ENCODE data around the gene CDC42BPB. TPM values are rescaled to one million over a fixed set of nuclear protein-coding genes. Genes with fewer than 3 reads are reported as not detected.
"Not testable (repeated sequence)": the region's sequence is repeated elsewhere in the genome, so short reads cannot be mapped to it uniquely, and the experiment has no call there.

Gene CDC42BPB
- total RNA-seq, 2 experiments from 2014 or later = 0.81 to 1.1 TPM

- Mint-ChIP-seq H3K9me3 (no peaks in the 10 kb centered on the region), H3K4me3 (no peak overlapping the region), H3K27ac (no peak overlapping the region), H3K36me3 (ENCODE audit: low read depth) (no peaks in the 10 kb centered on the region), H3K27me3 (peaks cover 16% of the 10 kb centered on the region), H3K4me1 (no peaks in the 10 kb centered on the region)
- no peak for DNase-seq
- ChIA-PET CTCF (interaction anchor here (0.5 to 1.0 kb wide), 2 partner anchors 9 to 224 kb away, joined by 3 read pairs; no protein-coding TSS in a partner anchor), POLR2A (no interaction called here)
These were observed 7.6 kb upstream of the CDC42BPB start for GRCh38 chr14:103064978-103065377.

DNA sequence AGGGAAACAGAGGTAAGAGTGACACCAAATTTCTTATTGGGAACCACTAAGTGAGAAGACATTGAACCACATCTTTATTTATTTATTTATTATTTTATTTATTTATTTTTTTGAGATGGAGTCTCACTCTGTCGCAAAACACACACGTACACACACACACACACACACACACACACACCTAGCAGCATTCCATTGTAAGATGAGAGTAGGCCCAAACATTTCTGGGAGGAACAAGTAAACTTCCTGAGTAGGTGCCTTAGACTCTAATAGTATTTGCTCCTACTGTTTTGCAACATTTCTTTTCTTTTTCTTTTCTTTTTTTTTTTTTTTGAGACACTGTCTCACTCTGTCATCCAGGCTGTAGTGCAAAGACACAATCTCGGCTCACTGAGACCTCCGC is 7.1 kb upstream of the CDC42BPB start:
- no peak for DNase-seq
- Mint-ChIP-seq H3K4me1 (no peaks in the 10 kb centered on the region), H3K36me3 (ENCODE audit: low read depth) (no peaks in the 10 kb centered on the region), H3K27ac (no peak overlapping the region), H3K4me3 (no peak overlapping the region), H3K27me3 (peaks cover 21% of the 10 kb centered on the region), H3K9me3 (no peaks in the 10 kb centered on the region)
- CTCF ChIA-PET = no interaction called here
- POLR2A ChIA-PET = no interaction called here

GRCh38 chr14:103061482-103061976 is 4.2 kb upstream of the CDC42BPB start:
- CTCF ChIA-PET = interaction anchor here (1.2 to 2.2 kb wide), 2 partner anchors 13 to 44 kb away, joined by 4 to 5 read pairs; no protein-coding TSS in a partner anchor

DNA sequence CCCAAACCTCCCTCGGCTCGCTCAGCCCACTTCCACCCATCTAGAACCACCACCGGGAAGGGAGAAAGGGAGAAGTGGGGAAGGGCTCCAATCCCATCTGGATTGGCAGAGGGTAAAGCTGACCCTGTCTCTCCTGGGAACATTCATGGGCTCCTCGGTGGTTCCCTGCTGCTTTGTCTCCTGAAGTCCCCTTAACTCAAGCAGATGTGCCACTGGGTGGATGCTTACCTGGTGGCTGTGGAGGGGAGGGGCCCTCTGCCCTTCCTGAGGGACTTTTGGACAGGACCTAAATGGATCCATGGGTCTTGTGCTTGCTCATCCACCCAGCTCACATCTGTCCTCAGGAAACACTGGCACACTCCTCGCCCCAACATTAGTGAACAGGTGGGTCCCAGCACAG is 2.2 kb upstream of the CDC42BPB start:
- Mint-ChIP-seq H3K36me3 (ENCODE audit: low read depth) (no peaks in the 10 kb centered on the region), H3K27ac (no peak overlapping the region), H3K27me3 (peaks cover 51% of the 10 kb centered on the region), H3K4me3 (no peak overlapping the region), H3K9me3 (no peaks in the 10 kb centered on the region), H3K4me1 (no peaks in the 10 kb centered on the region)
- ChIA-PET CTCF (interaction anchor here (2.2 kb wide), 1 partner anchor 46 kb away, joined by 5 read pairs; no protein-coding TSS in a partner anchor), POLR2A (no interaction called here)
- DNase-seq = no peak

More at GRCh38 chr14:103061482-103061976, 4.2 kb upstream of the CDC42BPB start:
- POLR2A ChIA-PET = no interaction called here
- Mint-ChIP-seq H3K27ac (no peak overlapping the region), H3K9me3 (no peaks in the 10 kb centered on the region), H3K27me3 (peaks cover 33% of the 10 kb centered on the region), H3K36me3 (ENCODE audit: low read depth) (no peaks in the 10 kb centered on the region), H3K4me1 (no peaks in the 10 kb centered on the region), H3K4me3 (no peak overlapping the region)
- no peak for DNase-seq

- Mint-ChIP-seq H3K4me1 (no peaks in the 10 kb centered on the region), H3K4me3 (peak overlapping the region; percentile 61), H3K36me3 (ENCODE audit: low read depth) (no peaks in the 10 kb centered on the region), H3K9me3 (no peaks in the 10 kb centered on the region), H3K27me3 (peaks cover 52% of the 10 kb centered on the region), H3K27ac (no peak overlapping the region)
- DNase-seq = no peak
- ChIA-PET CTCF (interaction anchor here (0.8 kb wide), 1 partner anchor 8 kb away, joined by 3 read pairs; no protein-coding TSS in a partner anchor), POLR2A (no interaction called here)
These were observed 1.1 kb upstream of the CDC42BPB start for GRCh38 chr14:103058164-103059055.

DNA sequence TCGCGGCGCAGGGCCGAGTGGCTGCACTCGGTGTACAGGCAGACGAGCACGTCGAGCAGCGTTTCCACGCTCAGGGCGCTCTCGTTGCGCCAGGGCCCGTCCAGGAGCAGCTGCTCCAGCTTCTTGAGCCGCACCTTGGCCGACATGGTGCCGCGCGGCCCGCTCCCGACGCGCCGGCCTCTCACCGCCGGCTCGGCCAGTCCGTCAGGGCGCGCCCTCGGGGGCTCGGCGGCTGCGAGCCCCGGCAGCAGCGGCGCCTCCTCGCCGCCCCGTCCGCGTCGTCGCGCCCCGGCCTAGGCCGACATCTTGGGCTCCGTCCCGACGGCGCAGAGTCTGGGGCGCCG is 349 bp downstream of the CDC42BPB start:
- ChIA-PET CTCF (no interaction called here), POLR2A (interaction anchor here (0.6 kb wide), 1 partner anchor 316 kb away, joined by 4 read pairs; no protein-coding TSS in a partner anchor)
- Mint-ChIP-seq H3K27ac (no peak overlapping the region), H3K9me3 (no peaks in the 10 kb centered on the region), H3K4me3 (no peak overlapping the region), H3K4me1 (no peaks in the 10 kb centered on the region), H3K27me3 (peaks cover 49% of the 10 kb centered on the region), H3K36me3 (ENCODE audit: low read depth) (no peaks in the 10 kb centered on the region)
- no peak for DNase-seq

- DNase-seq = no peak
- H3K27me3 Mint-ChIP-seq = peaks cover 43% of the 10 kb centered on the region
- no peaks in the 10 kb centered on the region for H3K9me3 Mint-ChIP-seq
- H3K27ac Mint-ChIP-seq = no peak overlapping the region
- CTCF ChIA-PET = no interaction called here
- no peaks in the 10 kb centered on the region for H3K36me3 Mint-ChIP-seq (ENCODE audit: low read depth)
- H3K4me3 Mint-ChIP-seq = peak overlapping the region; percentile 53
- no peaks in the 10 kb centered on the region for H3K4me1 Mint-ChIP-seq
- POLR2A ChIA-PET = interaction anchor here (0.6 kb wide), 1 partner anchor 316 kb away, joined by 4 read pairs; no protein-coding TSS in a partner anchor
These were observed 874 bp downstream of the CDC42BPB start for GRCh38 chr14:103056322-103057027.

- H3K9me3 Mint-ChIP-seq = no peaks in the 10 kb centered on the region
- ChIA-PET CTCF (no interaction called here), POLR2A (no interaction called here)
- no peaks in the 10 kb centered on the region for H3K4me1 Mint-ChIP-seq
- no peak for DNase-seq
- H3K36me3 Mint-ChIP-seq (ENCODE audit: low read depth) = no peaks in the 10 kb centered on the region
- peaks cover 42% of the 10 kb centered on the region for H3K27me3 Mint-ChIP-seq
- H3K4me3 Mint-ChIP-seq = peak overlapping the region; percentile 45
- no peak overlapping the region for H3K27ac Mint-ChIP-seq
These were observed 1.7 kb downstream of the CDC42BPB start for GRCh38 chr14:103055695-103056094.

DNA sequence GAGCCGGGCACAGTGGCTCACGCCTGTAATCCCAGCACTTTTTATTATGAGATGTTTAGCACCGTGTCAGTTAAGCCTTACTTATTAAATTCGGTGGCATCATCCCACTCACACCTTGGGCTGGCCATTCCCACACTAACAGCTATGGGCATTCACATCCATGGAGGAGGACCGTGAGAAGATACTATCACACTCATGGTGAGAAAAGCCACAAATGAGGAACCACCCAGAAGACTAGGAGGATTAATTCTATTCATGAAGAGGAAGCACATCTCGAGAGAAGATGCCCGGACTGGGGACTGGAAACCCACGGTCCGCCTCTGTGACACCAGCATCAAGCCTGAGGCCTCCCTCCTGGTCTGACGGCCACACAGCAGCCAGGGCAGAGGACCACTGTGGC is 4.9 kb downstream of the CDC42BPB start:
- no peak overlapping the region for H3K27ac Mint-ChIP-seq
- H3K4me1 Mint-ChIP-seq = no peaks in the 10 kb centered on the region
- no peaks in the 10 kb centered on the region for H3K9me3 Mint-ChIP-seq
- no peaks in the 10 kb centered on the region for H3K36me3 Mint-ChIP-seq (ENCODE audit: low read depth)
- no peak for DNase-seq
- peaks cover 24% of the 10 kb centered on the region for H3K27me3 Mint-ChIP-seq
- no peak overlapping the region for H3K4me3 Mint-ChIP-seq
- POLR2A ChIA-PET = no interaction called here
- CTCF ChIA-PET = no interaction called here

DNA sequence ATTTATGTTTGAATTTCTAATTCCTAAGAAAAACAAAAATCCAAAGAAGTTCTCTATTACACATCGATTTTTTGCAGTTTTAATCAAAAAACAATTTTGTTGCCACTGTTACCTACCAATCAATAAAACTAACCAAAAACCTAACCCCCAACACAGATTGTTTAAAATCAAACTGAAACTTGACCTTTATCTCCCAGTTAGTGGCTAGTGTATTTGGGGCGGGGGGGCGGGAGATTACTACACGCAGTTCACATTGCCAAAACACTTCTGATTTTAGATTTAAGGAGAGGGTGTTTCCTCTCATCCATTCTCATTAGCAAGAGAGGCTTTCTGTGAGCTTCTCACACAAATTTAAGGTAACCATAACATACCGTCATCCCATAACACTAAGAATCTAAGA is 6.4 kb downstream of the CDC42BPB start:
- DNase-seq = no peak
- CTCF ChIA-PET = no interaction called here
- Mint-ChIP-seq H3K9me3 (no peaks in the 10 kb centered on the region), H3K4me3 (no peak overlapping the region), H3K4me1 (no peaks in the 10 kb centered on the region), H3K36me3 (ENCODE audit: low read depth) (no peaks in the 10 kb centered on the region), H3K27me3 (peaks cover 22% of the 10 kb centered on the region), H3K27ac (no peak overlapping the region)
- POLR2A ChIA-PET = no interaction called here

- H3K4me1 Mint-ChIP-seq; H3K27me3 Mint-ChIP-seq; POLR2A ChIA-PET; CTCF ChIA-PET; DNase-seq; H3K9me3 Mint-ChIP-seq; H3K36me3 Mint-ChIP-seq (ENCODE audit: low read depth); H3K4me3 Mint-ChIP-seq; H3K27ac Mint-ChIP-seq: not testable (repeated sequence)
These were observed 9.9 kb downstream of the CDC42BPB start for GRCh38 chr14:103047453-103047852.

GRCh38 chr14:103045371-103045869 is 11.9 kb downstream of the CDC42BPB start:
- POLR2A ChIA-PET = no interaction called here
- peaks cover 4% of the 10 kb centered on the region for H3K9me3 Mint-ChIP-seq
- H3K27ac Mint-ChIP-seq = no peak overlapping the region
- CTCF ChIA-PET = no interaction called here
- no peak overlapping the region for H3K4me3 Mint-ChIP-seq
- H3K27me3 Mint-ChIP-seq = peaks cover 3% of the 10 kb centered on the region
- DNase-seq = no peak
- H3K36me3 Mint-ChIP-seq (ENCODE audit: low read depth) = peaks cover 2% of the 10 kb centered on the region
- H3K4me1 Mint-ChIP-seq = peaks cover 4% of the 10 kb centered on the region
